Kidney (tissue), 14 donors: ENCODE measurements around the gene PLCD3. TPM values are rescaled to one million over a fixed set of nuclear protein-coding genes. Genes with fewer than 3 reads are reported as not detected.

Experiments used
- DNase-seq, 5 donors: peaks; one replicate each; pipeline ENCODE4 v3.0.0-alpha.2; 2013 to 2020
- FAIRE-seq: peaks from 2 replicates; lab custom pipeline; 2012; peaks lifted over from hg19 to GRCh38; lab: Jason Lieb, UNC
- H3K27ac ChIP-seq, 2 donors: one replicate each; pipeline ENCODE4 v1.7.0; 2013; ENCODE audit warnings: low read depth in 2 of 2, low read length in 2 of 2, inconsistent platforms in 1 of 2
- H3K27me3 ChIP-seq: one replicate; pipeline ENCODE4 v1.7.1; 2013; ENCODE audit warnings: low read length, inconsistent platforms; ENCODE audit not compliant: control insufficient read depth, insufficient read depth
- H3K36me3 ChIP-seq, 3 donors: one replicate each; pipeline versions ENCODE4 v1.7.0 to v1.7.1; 2013; ENCODE audit warnings: low read length in 3 of 3, control low read depth in 1 of 3, inconsistent platforms in 1 of 3; ENCODE audit not compliant: insufficient read depth in 3 of 3, control insufficient read depth in 2 of 3
- H3K4me1 ChIP-seq, 3 donors: one replicate each; pipeline versions ENCODE4 v1.7.0 to v1.7.1; 2013; ENCODE audit warnings: low read length in 3 of 3, inconsistent platforms in 1 of 3, low read depth in 1 of 3; ENCODE audit not compliant: control insufficient read depth in 2 of 3, insufficient read depth in 2 of 3
- H3K4me3 ChIP-seq, 3 donors: one replicate each; pipeline versions ENCODE4 v1.7.0 to v1.8.1; 2013; ENCODE audit warnings: low read length in 3 of 3, control low read depth in 1 of 3, inconsistent platforms in 1 of 3
- H3K9ac ChIP-seq, 3 donors: one replicate each; pipeline versions ENCODE4 v1.7.0 to v1.7.1; 2013; ENCODE audit warnings: low read length in 3 of 3, control low read depth in 1 of 3, inconsistent platforms in 1 of 3
- H3K9me3 ChIP-seq, 3 donors: one replicate each; pipeline versions ENCODE4 v1.7.0 to v1.7.1; 2013; ENCODE audit warnings: low read length in 3 of 3, control low read depth in 1 of 3, inconsistent platforms in 1 of 3; ENCODE audit not compliant: control insufficient read depth in 2 of 3, insufficient read depth in 1 of 3
- CTCF ChIP-seq: IDR thresholded peaks from 3 replicates; pipeline ENCODE4 v1.5.1; 2012; ENCODE audit warnings: mild to moderate bottlenecking, moderate library complexity, borderline replicate concordance; ENCODE audit not compliant: insufficient read depth; ENCODE audit errors: extremely low read depth
- intact Hi-C: fragments of 100-400 bp; cut with DNase I; formaldehyde crosslinking; loops from one replicate; pipeline ENCODE4 v1.11.1; 2022
- polyA plus RNA-seq: library from polyadenylated mRNA; stranded (reverse); fragments of 350-450 nt; fragmentation: Illumina TruSeq; extraction: RNeasy Lipid Tissue Mini Kit (QIAGEN cat#74804); gene quantifications from one replicate; pipeline ENCODE4 v1.2.3, GENCODE V29; 2014; ENCODE audit warnings: low read depth, low replicate concordance; ENCODE audit not compliant: insufficient read depth
- total RNA-seq: library from RNA; stranded (reverse); fragmentation: NEBNext Ultra II Directional; extraction: Animal tissue kit (Norgen Biotek cat#: 25700); gene quantifications from one replicate; pipeline ENCODE4 v1.2.1, GENCODE V29; 2021
- donor health status: control.
- donor health status: control.
- donor health status: control.
- donor health status: control.
- donor health status: control.
- donor health status: DM: yes; HTN: yes; CAD: no.
- donor health status: Normal renal cell carcinoma (clear cell type).

Gene PLCD3
- total and polyA plus RNA-seq, 2 donors from 2014 or later = 14.8 to 111 TPM

GRCh38 chr17:45146890-45147580, 14.7 kb upstream of the PLCD3 start:
- Histone ChIP-seq H3K36me3 (no peaks in the 10 kb centered on the region), H3K4me1 (peaks cover 6 to 26% (median 20%) of the 10 kb centered on the region in 3 donors), H3K4me3 (peak overlapping the region; percentile 59 to 96 (median 69)), H3K27ac (peak overlapping the region; percentile 96 to 100), H3K9me3 (no peaks in the 10 kb centered on the region), H3K27me3 (no peaks in the 10 kb centered on the region), H3K9ac (peak overlapping the region; percentile 68 to 87 (median 70))
- TF ChIP-seq CTCF = no peak
- DNase-seq = peak in 4 of 5 donors; percentile 38 to 93 (median 74)
- intact Hi-C loops = no loop called here
- no peak for FAIRE-seq

- no peak for DNase-seq
Observed at GRCh38 chr17:45146592-45146889, 14.2 kb upstream of the PLCD3 start.

DNA sequence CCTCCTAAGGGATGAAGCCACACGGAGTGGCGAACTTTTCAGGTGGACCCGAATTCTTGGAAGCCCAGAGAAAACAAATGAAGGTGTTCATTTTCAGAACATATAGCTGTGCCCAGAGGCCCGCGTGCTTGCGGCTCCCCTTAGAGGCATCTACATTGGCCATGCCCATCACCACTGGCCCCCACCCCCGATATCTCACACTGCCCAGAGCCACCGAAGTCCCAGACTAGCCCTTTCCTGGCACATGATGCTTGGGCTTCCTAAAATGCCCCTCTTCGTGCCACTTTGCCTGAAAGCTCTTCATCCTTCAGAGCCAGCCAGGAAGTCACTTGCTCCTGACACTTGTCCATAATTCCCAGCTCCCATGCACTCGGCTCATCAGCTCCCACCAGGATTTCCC, 13.9 kb upstream of the PLCD3 start:
- FAIRE-seq (no peak), DNase-seq (peak in 1 of 5 donors; percentile 80)
- peak overlapping the region in 1 of 3 donors; percentile 69 for H3K4me3 ChIP-seq
- H3K27ac ChIP-seq = peak overlapping the region; percentile 96 to 100
- intact Hi-C loops = no loop called here
- TF ChIP-seq CTCF = no peak
- H3K4me1 ChIP-seq = peaks cover 2 to 19% (median 14%) of the 10 kb centered on the region in 3 donors
- peak overlapping the region in 1 of 3 donors; percentile 87 for H3K9ac ChIP-seq
- H3K9me3 ChIP-seq = no peaks in the 10 kb centered on the region
- no peaks in the 10 kb centered on the region for H3K27me3 ChIP-seq
- no peaks in the 10 kb centered on the region for H3K36me3 ChIP-seq

More at GRCh38 chr17:45146592-45146889, 14.2 kb upstream of the PLCD3 start:
- no peaks in the 10 kb centered on the region for H3K9me3 ChIP-seq
- intact Hi-C loops = no loop called here
- H3K27ac ChIP-seq = peak overlapping the region; percentile 96 to 100
- no peaks in the 10 kb centered on the region for H3K36me3 ChIP-seq
- H3K4me3 ChIP-seq = peak overlapping the region in 2 of 3 donors; percentile 69 to 80
- H3K27me3 ChIP-seq = no peaks in the 10 kb centered on the region
- peaks cover 2 to 23% (median 17%) of the 10 kb centered on the region in 3 donors for H3K4me1 ChIP-seq
- no peak for TF ChIP-seq CTCF
- no peak for FAIRE-seq
- H3K9ac ChIP-seq = peak overlapping the region in 2 of 3 donors; percentile 68 to 87
